Non-pigmented ciliary epithelial cell (primary cell): ENCODE data around the gene SP6.

Experiments
- DNase-seq: peaks from one replicate; pipeline ENCODE4 v3.0.0-alpha.2; 2010; ENCODE audit warnings: low read depth

Gene SP6

DNA sequence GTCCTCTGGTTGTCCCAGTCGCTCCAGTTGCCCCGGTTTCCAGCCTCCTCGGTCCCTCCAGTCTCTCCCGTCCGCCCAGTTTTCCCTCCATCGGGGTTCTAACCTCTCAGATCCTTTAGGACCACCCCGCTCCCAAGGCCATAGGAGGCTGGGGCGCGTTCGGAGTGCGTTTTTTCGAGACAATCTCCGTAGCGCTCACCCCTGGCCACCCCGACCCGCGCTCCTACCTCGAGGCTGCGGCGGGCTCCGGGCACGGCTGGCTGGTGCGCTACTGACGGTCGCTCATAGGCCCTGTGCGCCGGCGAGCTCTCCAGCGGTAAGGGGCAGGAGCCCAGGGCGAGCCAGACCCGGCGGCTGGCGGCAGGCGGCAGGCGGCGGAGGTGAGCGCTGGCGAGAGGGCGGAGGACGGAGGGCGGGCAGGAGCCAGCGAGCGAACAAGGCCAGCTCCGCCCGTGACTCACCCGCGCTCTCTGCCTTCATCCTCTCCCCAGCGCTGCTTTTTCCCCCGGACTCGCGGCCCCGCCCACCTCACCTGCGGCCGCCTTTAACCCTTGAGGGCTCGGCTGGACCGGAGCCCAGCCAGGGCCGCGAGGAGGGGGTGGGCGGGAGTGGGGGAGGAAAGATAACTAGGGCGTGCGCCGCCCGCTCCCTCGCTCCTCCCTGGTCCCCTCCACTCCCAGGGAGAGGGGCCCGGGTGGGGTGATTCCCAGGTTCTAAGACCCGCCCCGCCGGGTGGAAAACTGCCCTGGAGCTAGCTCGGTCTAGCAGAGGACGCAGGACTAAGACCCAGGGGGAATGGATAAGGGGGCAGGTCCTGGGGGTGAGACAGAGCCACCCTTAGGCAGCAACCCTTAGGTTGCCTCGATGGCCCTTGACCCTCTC lies at the start of gene SP6:
SP6 (minus strand) TSS at position 472 of the 882 bp plus-strand sequence. CDS start 2,734 bp downstream, outside the sequence.
- DNase-seq, result no peak

DNA sequence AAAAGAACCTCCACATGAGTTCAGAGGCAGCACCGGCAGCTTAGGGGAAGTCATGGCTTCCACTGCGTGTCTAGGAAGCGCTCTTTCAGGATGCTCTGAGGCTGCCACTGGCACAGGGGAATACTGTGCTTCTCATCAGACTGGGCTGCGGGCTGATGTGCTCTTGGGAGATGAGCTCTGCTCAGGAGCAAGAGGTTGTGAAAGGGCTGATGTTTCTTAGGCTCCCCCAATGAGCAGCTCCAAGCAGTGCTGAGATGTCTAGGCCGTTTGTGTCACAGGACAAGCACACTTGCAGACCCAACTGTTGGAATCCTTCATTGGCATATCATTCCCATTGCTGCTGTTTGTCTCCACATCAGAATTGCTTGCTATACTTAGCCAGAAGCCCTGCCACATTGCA lies 48.7 kb upstream of the SP6 start:
- no peak for DNase-seq

DNA sequence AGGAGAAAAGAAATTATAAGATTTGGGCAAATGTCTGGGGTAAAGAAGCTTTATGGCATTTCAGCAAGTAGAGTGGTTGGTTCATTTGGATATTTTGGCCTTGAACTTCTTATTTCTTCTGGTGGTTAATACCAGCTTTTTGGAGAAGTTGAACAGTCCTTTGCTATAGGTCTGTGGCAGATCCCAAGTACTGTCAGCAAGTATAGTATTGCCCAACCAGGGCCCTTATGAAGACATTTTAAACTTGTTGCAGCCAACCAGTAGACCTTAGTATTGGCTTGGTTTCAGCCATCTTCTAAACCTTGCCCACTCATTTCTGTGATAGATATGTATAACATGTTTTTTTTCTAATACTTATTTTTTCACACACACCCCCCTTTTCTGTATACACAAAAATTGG lies 47.3 kb upstream of the SP6 start:
- DNase-seq, result no peak

DNA sequence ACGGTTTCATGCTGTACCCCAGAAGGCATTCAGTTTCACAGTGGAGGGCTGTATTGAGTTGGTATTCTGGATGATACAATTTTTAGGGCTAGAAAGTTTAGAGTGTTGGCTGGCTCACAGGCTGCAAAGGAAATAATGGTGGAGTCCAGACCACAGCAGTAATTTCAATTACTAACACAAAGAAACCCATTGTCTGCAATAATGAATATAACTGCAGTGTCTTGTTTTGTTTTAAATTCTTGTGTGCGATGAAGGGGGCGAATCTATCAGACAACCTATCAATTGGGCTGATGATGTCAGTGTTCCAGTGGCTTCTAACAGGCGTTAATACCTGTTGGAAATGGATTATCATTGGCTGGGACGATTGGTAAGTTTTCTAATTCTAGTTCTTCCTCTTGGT lies 46.6 kb upstream of the SP6 start:
- no peak for DNase-seq

DNA sequence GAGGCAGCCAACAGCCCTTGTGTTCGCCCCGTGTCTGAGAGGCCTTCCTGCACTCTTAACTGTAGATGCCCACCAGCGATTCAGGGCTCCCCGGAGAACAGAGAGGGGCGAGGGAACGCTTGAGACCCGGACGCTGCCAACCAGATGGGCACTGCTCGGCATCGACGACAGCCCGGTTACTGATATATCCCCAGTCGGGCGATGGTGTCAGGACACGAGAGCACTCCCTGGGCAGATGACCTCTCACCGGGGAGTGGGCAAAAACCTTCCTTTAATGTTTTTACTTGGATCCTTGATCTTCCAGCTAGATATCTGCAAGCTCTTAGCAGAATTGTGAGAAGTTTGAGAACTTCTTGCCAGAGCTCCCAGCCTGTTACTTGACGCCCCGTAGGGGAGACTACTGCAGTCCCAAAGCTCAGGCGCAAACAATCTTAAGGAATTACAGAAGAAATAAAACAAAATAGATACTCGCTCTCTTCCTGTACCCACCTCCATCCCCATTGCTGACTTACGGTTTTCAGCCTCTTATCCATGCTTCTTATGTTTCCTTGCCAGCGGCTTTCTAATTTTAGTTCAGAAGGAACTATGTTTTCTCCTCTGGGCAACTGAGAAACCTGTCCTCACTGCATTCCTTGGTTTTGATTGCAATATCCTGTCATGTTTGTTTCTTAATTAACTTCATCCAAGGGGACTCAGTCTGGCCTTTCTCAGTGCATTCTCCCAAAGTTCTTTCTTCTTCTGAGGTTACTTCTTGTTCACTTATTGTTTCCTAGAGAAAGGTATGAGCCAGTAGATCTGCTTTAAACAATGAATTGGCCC lies 45.9 kb upstream of the SP6 start:
- no peak for DNase-seq

DNA sequence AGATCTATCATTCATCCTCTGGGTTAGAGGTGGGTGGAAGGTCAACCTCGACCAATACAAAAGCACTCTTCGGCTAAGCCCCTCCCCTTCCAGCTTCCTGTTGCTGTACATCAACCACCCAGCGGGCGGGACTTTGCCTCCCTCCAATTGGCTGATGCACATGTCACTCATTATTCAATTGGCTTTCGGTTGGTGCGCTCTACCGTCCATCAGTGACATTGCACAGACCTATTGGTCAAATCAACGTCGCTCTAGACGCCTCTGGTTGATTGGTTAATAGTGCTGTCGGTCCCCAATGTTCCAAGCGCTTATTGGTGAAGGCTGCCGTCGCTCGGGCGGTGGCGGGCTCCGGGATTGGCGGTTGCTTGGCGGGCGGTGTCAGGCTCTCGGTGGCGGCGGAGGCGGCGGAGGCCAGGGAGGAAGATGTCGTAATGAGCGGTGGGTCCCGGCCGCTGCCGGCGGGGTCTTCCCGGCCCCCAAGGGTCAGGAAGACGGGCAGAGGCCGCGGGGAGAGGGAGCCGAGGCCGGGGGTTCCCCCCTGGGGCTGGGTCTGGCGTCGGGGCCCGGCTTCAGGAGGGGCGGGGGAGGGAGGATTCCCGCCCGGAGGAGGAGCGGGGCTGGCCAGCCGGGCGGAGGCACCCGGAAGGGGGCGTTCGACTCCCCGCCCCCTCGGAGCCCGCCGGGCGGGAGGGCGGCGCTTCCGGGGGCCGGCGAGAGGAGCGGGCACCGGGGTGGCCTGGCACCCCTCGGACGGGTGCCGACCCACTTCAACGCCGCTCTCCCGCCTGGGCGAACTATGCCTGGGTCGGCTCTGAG lies 45.1 kb upstream of the SP6 start, which contains the start of gene SP2:
SP2 (plus strand) TSS at position 381 of the 816 bp plus-strand sequence; CDS start at position 432, 51 bp downstream.
- peak; percentile 100 for DNase-seq

DNA sequence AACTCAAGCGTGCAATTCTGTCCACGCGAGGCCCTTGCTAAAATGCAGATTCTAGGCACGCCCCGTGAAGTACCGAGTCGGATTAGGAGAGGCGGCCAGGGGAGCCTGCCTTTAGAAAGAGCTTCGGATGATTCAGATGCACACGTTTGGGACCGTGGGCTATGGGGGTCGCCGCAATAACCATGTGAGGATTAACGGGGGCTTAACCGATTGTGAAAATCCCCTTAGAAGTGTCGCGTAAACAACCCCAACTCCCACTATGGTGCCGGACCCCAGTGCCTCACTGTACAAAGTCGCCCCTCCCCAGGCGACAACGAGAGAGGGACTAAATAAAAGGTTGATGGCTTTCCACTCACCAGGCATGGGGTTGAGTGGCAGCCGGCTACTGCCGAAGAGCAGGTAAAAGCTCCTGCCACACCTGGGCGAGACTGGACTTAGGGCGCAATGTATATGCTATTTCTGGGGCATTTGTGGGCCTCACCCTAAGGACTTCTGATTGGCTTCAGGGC lies 44.4 kb upstream of the SP6 start:
- no peak for DNase-seq

DNA sequence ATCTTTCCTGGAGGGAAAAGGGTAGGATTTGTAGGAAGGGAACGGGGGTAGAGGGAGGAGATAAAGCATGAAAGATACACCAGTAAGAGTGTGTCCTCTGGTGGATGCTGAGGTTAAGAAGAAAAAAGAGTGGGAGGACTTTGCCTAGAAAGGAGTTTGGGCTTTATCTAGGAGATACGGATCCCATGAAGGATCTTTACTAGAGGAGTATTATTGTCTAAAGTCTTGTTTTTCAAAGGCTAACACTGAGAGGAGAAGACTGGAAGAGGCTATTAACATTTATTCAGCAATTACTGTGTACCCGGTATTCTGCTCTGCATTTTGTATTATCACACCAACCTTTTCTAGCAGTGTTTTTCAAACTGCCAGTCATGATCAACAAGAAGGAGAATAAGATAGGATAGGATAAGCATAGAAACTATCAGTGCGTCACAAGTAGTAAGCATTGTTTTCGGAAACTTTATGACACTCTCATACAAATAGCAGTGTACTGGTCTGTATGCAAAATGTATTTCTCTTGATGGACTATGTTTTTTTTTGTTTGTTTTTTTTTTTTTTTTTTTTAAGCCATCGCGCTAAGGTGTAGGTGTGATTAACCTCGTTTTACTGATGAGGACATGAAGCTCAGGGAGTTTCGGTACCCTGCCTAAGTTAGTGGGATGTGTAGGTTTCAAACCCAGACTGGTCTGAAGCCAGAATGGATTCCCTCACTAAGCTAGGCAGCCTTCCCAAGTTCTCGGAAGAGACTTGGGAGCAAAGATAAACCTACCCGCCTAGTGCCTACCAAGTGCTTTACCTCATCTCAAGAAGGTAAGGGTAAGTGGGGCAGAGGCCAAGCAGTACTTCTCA lies 43.8 kb upstream of the SP6 start:
- no peak for DNase-seq

DNA sequence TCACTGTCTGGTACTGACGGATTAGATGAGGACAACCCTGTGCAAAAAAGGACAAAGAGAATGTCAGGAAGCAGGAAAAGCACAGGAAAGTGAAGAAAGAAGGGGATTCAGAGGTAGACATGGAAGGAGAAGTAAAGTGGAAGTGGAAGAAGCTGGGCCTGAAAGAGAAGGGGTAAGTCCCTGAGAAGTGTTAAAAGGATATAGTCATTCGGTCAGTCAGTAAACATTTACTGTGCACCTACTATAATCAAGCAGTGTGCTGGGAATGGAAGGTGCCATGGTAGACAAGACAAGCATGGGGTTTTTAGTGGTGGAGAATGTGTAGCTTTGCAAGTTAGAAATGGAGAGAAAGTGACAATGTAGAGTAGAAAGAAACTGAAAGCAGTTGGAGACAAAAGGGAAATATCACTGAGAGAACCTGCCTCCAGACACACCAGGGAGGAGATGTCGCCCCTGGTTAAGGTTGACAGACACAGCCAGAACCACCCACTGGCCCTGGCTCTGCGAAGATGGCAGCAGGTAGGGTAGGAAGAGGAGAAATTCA lies 40.7 kb upstream of the SP6 start:
- DNase-seq, result no peak

DNA sequence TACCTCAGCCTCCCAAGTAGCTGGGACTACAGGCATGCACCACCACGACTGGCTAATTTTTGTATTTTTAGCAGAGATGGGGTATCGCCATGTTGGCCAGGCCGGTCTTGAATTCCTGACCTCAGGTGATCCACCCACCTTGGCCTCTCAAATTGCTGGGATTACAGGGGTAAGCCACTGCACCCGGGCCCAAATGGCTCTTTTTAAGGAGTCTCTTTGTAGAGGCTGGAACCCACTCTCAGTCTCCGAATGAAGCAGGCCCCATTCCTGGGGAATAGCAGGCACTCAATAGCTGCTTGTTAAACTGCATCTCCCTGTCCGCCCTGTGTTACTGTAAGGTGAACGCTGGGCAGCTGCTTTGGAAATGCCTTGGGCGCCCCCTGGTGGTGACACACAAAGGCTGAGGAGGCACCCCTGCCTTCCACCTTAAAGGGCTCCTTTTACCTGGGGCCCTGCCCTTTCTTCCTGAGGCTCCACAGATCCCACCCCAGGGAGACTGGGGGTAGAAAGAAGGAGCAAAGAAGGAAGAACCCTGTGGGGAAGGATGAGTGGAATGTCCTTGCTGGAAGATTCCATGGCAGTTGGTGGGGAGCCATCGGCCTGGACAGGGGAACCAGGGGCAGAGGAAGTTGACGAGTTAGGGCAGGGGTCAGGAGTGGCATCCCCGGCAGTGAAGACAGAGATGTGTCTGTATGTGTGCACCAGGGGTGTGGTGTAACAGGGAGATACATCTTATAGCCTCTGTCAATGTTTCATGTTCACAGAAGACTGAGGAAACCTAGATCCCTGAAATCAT lies 39.0 kb upstream of the SP6 start:
- DNase-seq, result peak; percentile 32

DNA sequence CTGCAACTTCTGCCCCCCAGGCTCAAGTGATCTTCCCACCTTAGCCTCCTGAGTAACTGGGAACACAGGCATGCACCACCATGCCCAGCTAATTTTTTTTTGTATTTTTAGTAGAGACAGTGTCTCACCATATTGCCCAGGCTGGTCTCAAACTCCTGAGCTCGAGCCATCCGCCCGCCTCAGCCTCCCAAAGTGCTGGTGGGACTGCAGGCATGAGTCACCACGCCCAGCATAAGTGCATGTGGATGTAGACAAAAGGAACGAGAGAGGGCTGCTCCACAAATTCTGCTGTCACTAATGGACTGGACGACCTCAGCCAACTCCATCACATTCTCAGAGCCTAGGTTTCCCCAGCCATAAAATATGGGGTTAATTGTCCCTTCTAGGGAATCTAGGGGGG lies 37.3 kb upstream of the SP6 start:
- no peak for DNase-seq

DNA sequence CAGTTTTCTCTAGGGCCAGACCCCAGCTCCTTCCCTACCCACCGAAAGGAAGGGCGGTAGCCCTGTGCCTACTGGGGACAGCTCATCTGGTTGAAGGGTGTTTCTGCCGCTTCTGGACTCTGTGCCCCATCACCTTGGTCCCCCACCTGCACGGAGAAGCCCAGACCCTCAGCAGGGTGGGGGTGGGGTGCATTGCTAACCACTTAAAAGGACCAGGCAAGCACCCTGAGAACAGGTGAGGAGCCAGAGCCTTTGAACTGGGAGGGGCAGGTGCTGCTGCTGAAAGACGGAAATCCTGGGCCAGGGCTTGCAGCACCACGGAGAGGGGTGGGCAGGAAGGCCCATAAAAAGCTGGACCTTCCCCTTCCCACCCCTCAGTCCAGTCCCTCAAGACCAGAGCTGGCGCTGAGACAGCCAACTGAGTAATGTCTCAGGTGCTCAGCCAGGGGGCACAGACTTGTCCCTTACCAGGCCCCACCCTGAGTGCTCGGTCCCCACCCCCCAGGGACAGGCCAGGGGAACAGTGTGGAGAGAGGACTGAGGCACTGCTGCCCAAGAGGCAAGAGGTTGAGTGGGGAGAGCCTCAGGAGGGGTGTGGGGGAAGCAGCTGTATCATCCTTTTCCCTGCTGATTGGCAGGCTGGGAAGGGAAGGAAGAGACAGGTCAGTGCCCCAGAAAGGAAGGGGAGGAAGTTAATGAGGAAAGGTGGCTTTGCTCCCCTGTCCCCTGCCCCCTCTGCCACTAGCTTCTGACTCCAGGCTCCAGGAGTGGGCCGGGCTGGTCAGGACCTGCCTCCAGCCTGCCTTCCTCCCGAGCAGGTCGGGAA lies 34.2 kb upstream of the SP6 start:
- DNase-seq, result no peak

DNA sequence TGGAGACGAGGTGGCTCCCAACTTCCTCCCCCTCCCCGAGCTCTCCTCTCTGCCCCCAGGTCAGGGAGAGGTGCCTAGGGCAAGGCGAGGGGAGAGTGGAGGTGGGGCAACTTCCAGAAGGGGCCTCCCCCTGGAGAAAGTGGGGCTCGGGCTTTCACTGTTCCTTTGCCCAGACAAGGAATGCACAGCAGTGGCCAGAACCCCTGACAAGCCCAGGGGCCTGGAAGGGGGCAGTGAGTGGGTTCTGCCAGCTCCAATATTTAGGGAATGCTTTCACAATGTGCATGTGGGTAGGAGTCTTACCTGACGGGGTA lies 33.4 kb upstream of the SP6 start:
- no peak for DNase-seq

DNA sequence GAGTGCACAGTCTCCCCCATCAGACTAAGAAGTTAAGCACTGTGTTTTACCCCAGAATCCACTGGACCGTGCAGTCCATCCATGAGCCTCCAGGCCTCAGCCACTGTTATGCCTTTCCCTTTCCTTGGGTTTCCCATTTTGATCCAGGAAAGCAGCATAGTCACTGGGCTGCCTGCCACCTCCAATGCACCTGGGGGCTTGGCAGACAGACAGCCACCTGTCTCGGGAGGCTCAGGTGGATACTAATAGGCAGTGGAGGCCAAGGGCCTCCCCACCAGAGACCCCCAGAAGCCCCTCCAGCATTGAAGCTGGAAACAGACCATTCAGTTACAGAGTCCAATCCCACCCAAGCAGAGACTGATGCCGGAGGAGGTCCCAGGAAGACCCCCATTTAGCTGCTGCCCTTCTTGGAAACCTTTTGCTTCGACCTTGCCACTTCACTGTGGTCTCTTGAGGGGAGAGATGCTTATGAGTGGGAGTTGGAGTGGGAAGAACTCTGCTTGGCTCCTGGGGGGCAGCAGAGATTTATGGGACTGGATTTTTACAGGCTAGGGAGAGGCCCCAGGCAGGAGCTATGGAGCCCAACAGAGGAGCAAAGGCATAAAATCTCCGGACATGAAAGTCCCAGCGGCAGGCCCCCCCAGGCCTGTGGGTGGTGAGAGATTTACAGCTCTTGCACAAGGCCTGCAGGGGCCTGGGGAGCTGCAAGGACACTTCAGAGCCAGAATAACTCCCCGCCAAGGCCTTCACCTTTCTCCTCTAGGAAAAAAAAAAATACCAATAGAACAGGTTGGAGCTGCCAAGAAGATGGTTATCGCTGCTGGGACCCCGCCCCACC lies 32.8 kb upstream of the SP6 start:
- DNase-seq, result no peak

DNA sequence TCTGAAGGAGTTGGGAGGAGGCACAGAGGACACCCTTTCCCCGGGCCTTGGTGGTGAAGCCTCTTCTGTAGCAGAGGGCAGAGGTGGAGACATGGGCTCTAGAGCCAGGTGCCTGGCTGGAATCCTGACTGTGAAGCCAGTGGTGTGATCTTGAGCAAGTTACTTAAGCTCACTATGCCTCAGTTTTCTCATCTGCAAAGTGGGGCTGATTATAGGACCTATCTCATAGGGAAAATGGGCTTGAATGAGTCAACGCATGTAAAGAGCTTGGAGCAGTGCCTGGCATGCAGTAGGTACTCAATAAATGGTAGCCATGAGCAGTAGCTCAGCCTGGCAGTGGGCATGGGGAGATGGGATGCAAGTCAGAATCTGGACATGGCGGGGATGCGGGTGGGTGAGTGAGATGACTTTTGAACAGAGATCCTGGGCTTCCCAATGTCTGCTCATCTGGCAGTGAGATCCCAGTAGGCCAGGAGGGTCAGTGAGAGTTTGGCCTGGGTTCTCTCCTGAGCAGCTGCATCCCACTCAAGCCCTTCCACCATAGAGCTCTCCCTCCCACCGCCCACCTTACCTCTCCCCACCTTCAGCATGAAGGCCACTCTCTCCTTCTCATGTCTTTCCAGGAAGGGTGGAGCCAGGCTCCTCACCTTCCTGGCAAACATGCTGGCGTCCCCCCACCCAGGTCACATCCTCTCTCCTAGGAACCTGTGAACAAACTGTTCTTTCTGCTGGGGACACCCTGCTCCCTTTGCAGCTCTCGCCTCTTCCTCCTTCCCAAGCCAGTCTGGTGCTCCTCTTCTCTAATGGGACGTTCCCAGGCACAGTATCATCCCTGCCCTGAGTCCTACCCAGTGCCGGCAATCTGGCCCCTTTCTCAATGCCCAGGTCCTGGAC lies 32.0 kb upstream of the SP6 start:
- DNase-seq, result no peak

DNA sequence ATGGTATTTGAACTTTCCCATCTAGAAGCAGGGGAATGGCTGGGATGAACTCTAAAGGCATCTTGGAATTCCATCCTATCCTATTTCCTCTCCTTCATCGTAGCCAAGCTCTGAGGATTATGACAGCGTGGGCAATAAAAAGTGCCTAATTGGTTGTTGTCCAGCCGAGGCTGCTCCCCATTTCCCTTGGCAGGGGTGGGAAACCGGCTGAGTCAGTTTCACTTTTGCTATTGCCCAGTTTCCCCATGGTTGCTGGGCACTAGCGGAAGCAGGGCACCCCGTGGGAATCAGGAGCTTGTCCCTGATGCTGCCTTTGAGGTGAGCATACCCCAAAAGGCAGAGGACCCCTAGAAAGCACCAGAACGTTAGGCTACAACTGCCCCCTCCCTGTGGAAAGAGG lies 31.3 kb upstream of the SP6 start:
- no peak for DNase-seq

DNA sequence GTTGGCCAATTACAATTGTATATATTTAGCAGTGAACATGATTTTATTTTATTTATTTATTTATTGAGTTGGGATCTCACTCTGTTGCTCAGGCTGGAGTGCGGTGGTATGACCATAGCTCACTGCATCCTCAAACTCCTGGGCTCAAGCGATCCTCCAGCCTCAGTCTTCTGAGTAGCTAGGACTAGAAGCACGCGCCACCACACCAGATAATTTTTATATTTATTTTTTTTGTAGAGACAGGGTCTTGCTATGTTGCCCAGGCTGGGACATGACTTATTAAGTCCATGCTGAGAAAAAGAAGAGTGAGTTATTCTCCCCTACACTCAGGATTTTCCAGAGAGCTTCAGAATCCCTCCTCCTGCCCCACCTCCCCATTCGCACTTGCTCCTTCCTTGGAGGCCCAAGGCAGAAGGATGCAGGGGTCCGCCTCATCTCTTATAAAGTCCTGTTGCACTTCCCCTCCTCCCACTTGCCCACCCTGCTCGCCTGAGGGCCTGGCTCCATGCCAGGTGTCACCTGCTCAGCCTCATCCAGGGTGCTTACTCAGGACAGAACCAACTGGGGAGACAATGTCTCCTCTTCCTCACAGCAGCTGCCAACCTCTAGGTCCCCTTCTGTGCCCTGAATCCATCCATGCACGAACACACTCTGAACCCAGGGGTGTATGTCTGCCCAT lies 29.0 kb upstream of the SP6 start:
- no peak for DNase-seq
